Muscle of leg (tissue), 11 donors: Measurements from ENCODE around the gene PFDN6. TPM values are rescaled to one million over a fixed set of nuclear protein-coding genes. Genes with fewer than 3 reads are reported as not detected.
"Not testable (repeated sequence)": the region's sequence is repeated elsewhere in the genome, so short reads cannot be mapped to it uniquely, and the experiment has no call there.

ENCODE experiments used
- DNase-seq: peaks from one replicate; pipeline ENCODE4 v3.0.0; 2013
- H3K27ac ChIP-seq: one replicate; pipeline ENCODE4 v1.5.1; 2013; ENCODE audit warnings: mild to moderate bottlenecking, low read length, control low read depth
- H3K27me3 ChIP-seq: one replicate; pipeline ENCODE4 v1.6.1; 2013; ENCODE audit warnings: low read length; ENCODE audit not compliant: control insufficient read depth, insufficient read depth
- H3K36me3 ChIP-seq: one replicate; pipeline ENCODE4 v1.6.1; 2013; ENCODE audit warnings: low read length; ENCODE audit not compliant: control insufficient read depth, insufficient read depth
- H3K4me1 ChIP-seq: one replicate; pipeline ENCODE4 v1.6.1; 2013; ENCODE audit warnings: low read length; ENCODE audit not compliant: control insufficient read depth, insufficient read depth
- H3K4me3 ChIP-seq: one replicate; pipeline ENCODE4 v1.5.1; 2013; ENCODE audit warnings: low read length, control low read depth
- H3K9me3 ChIP-seq: replicated peaks from 2 replicates; pipeline ENCODE4 v1.6.1; 2013; ENCODE audit warnings: low read depth, low read length; ENCODE audit not compliant: control insufficient read depth
- WGBS: methylation state at CpG from one replicate; pipeline ENCODE4 v1.1.5; 2013; ENCODE audit warnings: missing lambda C conversion rate; ENCODE audit not compliant: insufficient coverage; 5-methylcytosine and 5-hydroxymethylcytosine counted together
- polyA plus RNA-seq, 8 donors: library from polyadenylated mRNA; unstranded; fragments of 120-200 nt; gene quantifications; one replicate each; pipeline versions ENCODE4 v1.2.1 to v1.2.3, GENCODE V29; 2013; ENCODE audit warnings: inconsistent platforms in 1 of 8, low replicate concordance in 1 of 8; ENCODE audit not compliant: insufficient read length in 8 of 8, insufficient read depth in 1 of 8
- total RNA-seq: library from RNA; stranded (reverse); fragments of 120-200 nt; gene quantifications from one replicate; pipeline ENCODE4 v1.2.4, GENCODE V29; 2013

The PFDN6 gene
- total and polyA plus RNA-seq, 9 donors: 41.4 to 57.6 (median 48.7) TPM

- no peak overlapping the region for H3K27ac ChIP-seq
- peaks cover 8% of the 10 kb centered on the region for H3K27me3 ChIP-seq
- H3K4me1 ChIP-seq: peaks cover 25% of the 10 kb centered on the region
- no peaks in the 10 kb centered on the region for H3K9me3 ChIP-seq
- no peak for DNase-seq
- 92% methylated on average over 10 of the region's 13 CpGs for WGBS
- peaks cover 17% of the 10 kb centered on the region for H3K36me3 ChIP-seq
- no peak overlapping the region for H3K4me3 ChIP-seq
Measured at GRCh38 chr6:33250731-33251130, 38.7 kb upstream of the PFDN6 start.

GRCh38 chr6:33251395-33252012 lies 37.9 kb upstream of the PFDN6 start:
- Histone ChIP-seq H3K4me1 (peaks cover 25% of the 10 kb centered on the region), H3K9me3 (no peaks in the 10 kb centered on the region), H3K27me3 (peaks cover 4% of the 10 kb centered on the region), H3K36me3 (peaks cover 17% of the 10 kb centered on the region), H3K27ac (no peak overlapping the region), H3K4me3 (no peak overlapping the region)
- 93% methylated on average over 6 of the region's 6 CpGs for WGBS
- DNase-seq: no peak

GRCh38 chr6:33252759-33253158 lies 36.6 kb upstream of the PFDN6 start:
- peaks cover 2% of the 10 kb centered on the region for H3K27me3 ChIP-seq
- no peak overlapping the region for H3K27ac ChIP-seq
- peaks cover 24% of the 10 kb centered on the region for H3K4me1 ChIP-seq
- no peaks in the 10 kb centered on the region for H3K9me3 ChIP-seq
- H3K4me3 ChIP-seq: no peak overlapping the region
- peaks cover 25% of the 10 kb centered on the region for H3K36me3 ChIP-seq
- DNase-seq: no peak

- Histone ChIP-seq H3K4me1 (peaks cover 11% of the 10 kb centered on the region), H3K36me3 (peaks cover 26% of the 10 kb centered on the region), H3K27me3 (no peaks in the 10 kb centered on the region), H3K4me3 (no peak overlapping the region), H3K9me3 (no peaks in the 10 kb centered on the region), H3K27ac (no peak overlapping the region)
- WGBS: no CpG with 5 or more reads among the region's 4 CpGs
- DNase-seq: no peak
Measured at GRCh38 chr6:33254591-33254990, 34.8 kb upstream of the PFDN6 start.

- H3K4me3 ChIP-seq: no peak overlapping the region
- 93% methylated on average over 3 of the region's 5 CpGs for WGBS
- no peaks in the 10 kb centered on the region for H3K4me1 ChIP-seq
- no peak for DNase-seq
- no peaks in the 10 kb centered on the region for H3K9me3 ChIP-seq
- no peaks in the 10 kb centered on the region for H3K27me3 ChIP-seq
- peaks cover 30% of the 10 kb centered on the region for H3K36me3 ChIP-seq
- no peak overlapping the region for H3K27ac ChIP-seq
Measured at GRCh38 chr6:33259032-33259431, 30.4 kb upstream of the PFDN6 start.

GRCh38 chr6:33262490-33262889 lies 26.9 kb upstream of the PFDN6 start:
- H3K27me3 ChIP-seq, DNase-seq, H3K4me3 ChIP-seq, H3K4me1 ChIP-seq, H3K27ac ChIP-seq, H3K9me3 ChIP-seq: not testable (repeated sequence)
- H3K36me3 ChIP-seq: peaks cover 53% of the 10 kb centered on the region
- no CpG with 5 or more reads among the region's 3 CpGs for WGBS

GRCh38 chr6:33264015-33264414 lies 25.4 kb upstream of the PFDN6 start:
- Histone ChIP-seq H3K4me1 (no peaks in the 10 kb centered on the region), H3K36me3 (peaks cover 64% of the 10 kb centered on the region), H3K27me3 (no peaks in the 10 kb centered on the region), H3K27ac (no peak overlapping the region), H3K4me3 (no peak overlapping the region), H3K9me3 (no peaks in the 10 kb centered on the region)
- WGBS: 45% methylated on average over 1 of the region's 7 CpGs
- no peak for DNase-seq

GRCh38 chr6:33271117-33271467 lies 18.3 kb upstream of the PFDN6 start:
- DNase-seq: no peak
- Histone ChIP-seq H3K9me3 (no peaks in the 10 kb centered on the region), H3K4me1 (peaks cover 39% of the 10 kb centered on the region), H3K36me3 (peaks cover 76% of the 10 kb centered on the region), H3K27me3 (no peaks in the 10 kb centered on the region), H3K27ac (peak overlapping the region; percentile 96), H3K4me3 (peak overlapping the region; percentile 77)
- WGBS: 0% methylated on average over 3 of the region's 7 CpGs

GRCh38 chr6:33271468-33272274 lies 17.7 kb upstream of the PFDN6 start, which contains the start of the genes RPS18 and VPS52:
Gene RPS18 (plus strand): TSS chr6:33272075. CDS start chr6:33272120, 45 bp downstream.
Gene VPS52 (minus strand): TSS chr6:33271876. CDS start chr6:33271675, 201 bp downstream.
- peak; percentile 100 for DNase-seq
- Histone ChIP-seq H3K4me3 (peak within 1 kb of the TSS; percentile 77), H3K4me1 (peaks cover 45% of the 10 kb centered on the region), H3K36me3 (peaks cover 76% of the 10 kb centered on the region), H3K27ac (peak within 1 kb of the TSS; percentile 96), H3K9me3 (no peaks in the 10 kb centered on the region), H3K27me3 (no peaks in the 10 kb centered on the region)
- WGBS: 0% methylated on average over 32 of the region's 48 CpGs

GRCh38 chr6:33272275-33273128 lies 16.9 kb upstream of the PFDN6 start:
- WGBS: 0% methylated on average over 5 of the region's 22 CpGs
- H3K27me3 ChIP-seq: no peaks in the 10 kb centered on the region
- peak overlapping the region; percentile 90 for H3K27ac ChIP-seq
- H3K4me3 ChIP-seq: peak overlapping the region; percentile 77
- no peaks in the 10 kb centered on the region for H3K9me3 ChIP-seq
- H3K36me3 ChIP-seq: peaks cover 69% of the 10 kb centered on the region
- no peak for DNase-seq
- peaks cover 48% of the 10 kb centered on the region for H3K4me1 ChIP-seq
